Ovary (tissue), 9 donors: ENCODE results near the gene PCID2. TPM values are rescaled to one million over a fixed set of nuclear protein-coding genes. Genes with fewer than 3 reads are reported as not detected.

Source experiments
- DNase-seq, 5 donors: peaks; one replicate each; pipeline ENCODE4 v3.0.0-alpha.2; 2019 to 2020
- H3K27ac ChIP-seq, 2 donors: fragments of 200-600 bp; one replicate each; pipeline versions ENCODE4 v1.5.1 to v1.8.0; 2019 to 2022
- H3K27me3 ChIP-seq: fragments of 200-600 bp; one replicate; pipeline ENCODE4 v1.8.0; 2022
- H3K36me3 ChIP-seq: fragments of 200-600 bp; sonication (generic); one replicate; pipeline ENCODE4 v1.5.1; 2019
- H3K4me1 ChIP-seq: one replicate; pipeline ENCODE4 v1.8.1; 2013; ENCODE audit warnings: mild to moderate bottlenecking, moderate library complexity; ENCODE audit not compliant: insufficient read depth
- H3K4me3 ChIP-seq: fragments of 200-600 bp; sonication (generic); one replicate; pipeline ENCODE4 v1.5.1; 2017
- H3K9me3 ChIP-seq, 2 donors: fragments of 200-600 bp in 1 of 2; sonication (generic) in 1 of 2; one replicate each; pipeline versions ENCODE4 v1.5.1 to v1.8.1; 2013 to 2019; ENCODE audit warnings: mild to moderate bottlenecking in 1 of 2, moderate library complexity in 1 of 2
- EP300 ChIP-seq: sonication (generic); formaldehyde crosslinking; IDR thresholded peaks from one replicate; pipeline ENCODE4 v1.6.1; 2017; ENCODE audit warnings: antibody characterized with exemption
- POLR2A ChIP-seq: fragments of 450-650 bp; IDR thresholded peaks from one replicate; pipeline ENCODE4 v1.6.1; 2017; ENCODE audit warnings: antibody characterized with exemption, mild to moderate bottlenecking, moderate library complexity
- WGBS, 3 donors: extraction: QIAGEN DNeasy Blood & Tissue Kit in 1 of 3; methylation state at CpG; one replicate each; pipeline versions ENCODE4 v1.1.5 to v1.1.7; 2013 to 2017; 5-methylcytosine and 5-hydroxymethylcytosine counted together
- intact Hi-C, 4 donors: fragments of 100-400 bp; cut with DNase I; formaldehyde crosslinking; loops; one replicate each; pipeline versions ENCODE4 v1.11.0 to v1.15.1; 2022 to 2023
- polyA plus RNA-seq, 2 donors: library from polyadenylated mRNA; stranded (reverse); fragments of 200-250 nt in 1 of 2; fragments of 350-450 nt in 1 of 2; fragmentation: Illumina TruSeq in 1 of 2; extraction: RNeasy Lipid Tissue Mini Kit (QIAGEN cat#74804) in 1 of 2; gene quantifications; one replicate each; pipeline ENCODE4 v1.2.3, GENCODE V29; 2013 to 2014
- total RNA-seq, 7 donors: library from RNA; depleted of rRNA in 2 of 7; stranded (reverse); fragments of >200 nt in 2 of 7; fragmentation: NEBNext Ultra II Directional in 3 of 7; extraction: Animal tissue kit (Norgen Biotek cat#: 25700) in 3 of 7; gene quantifications; one replicate each; pipeline versions ENCODE4 v1.1.0 to v1.2.4, GENCODE V29; 2016 to 2023
- TF ChIP-seq, protein P1 (sequence below), 3 donors: fragments of 450-650 bp in 2 of 3; fragments of 200-600 bp in 1 of 3; IDR thresholded peaks; one replicate each; pipeline versions ENCODE4 v1.5.1 to v1.8.0; 2016 to 2022; ENCODE audit warnings: antibody characterized with exemption in 3 of 3, mild to moderate bottlenecking in 1 of 3
- donor health status: DM: no; HTN: no; CAD: no; lungs with moderate emphysema.
- donor health status: DM: no; HTN: no; CAD: no.
- donor health status: Bipolar disorder and iron deficiency.
- donor health status: DM: yes; HTN: yes; CAD: no.
- donor health status: DM: no; HTN: no; CAD: no.
- donor health status: DM: yes; HTN: yes; CAD: no.

Gene PCID2
- total and polyA plus RNA-seq, 9 donors: 43.5 to 56.2 (median 53.5) TPM

DNA sequence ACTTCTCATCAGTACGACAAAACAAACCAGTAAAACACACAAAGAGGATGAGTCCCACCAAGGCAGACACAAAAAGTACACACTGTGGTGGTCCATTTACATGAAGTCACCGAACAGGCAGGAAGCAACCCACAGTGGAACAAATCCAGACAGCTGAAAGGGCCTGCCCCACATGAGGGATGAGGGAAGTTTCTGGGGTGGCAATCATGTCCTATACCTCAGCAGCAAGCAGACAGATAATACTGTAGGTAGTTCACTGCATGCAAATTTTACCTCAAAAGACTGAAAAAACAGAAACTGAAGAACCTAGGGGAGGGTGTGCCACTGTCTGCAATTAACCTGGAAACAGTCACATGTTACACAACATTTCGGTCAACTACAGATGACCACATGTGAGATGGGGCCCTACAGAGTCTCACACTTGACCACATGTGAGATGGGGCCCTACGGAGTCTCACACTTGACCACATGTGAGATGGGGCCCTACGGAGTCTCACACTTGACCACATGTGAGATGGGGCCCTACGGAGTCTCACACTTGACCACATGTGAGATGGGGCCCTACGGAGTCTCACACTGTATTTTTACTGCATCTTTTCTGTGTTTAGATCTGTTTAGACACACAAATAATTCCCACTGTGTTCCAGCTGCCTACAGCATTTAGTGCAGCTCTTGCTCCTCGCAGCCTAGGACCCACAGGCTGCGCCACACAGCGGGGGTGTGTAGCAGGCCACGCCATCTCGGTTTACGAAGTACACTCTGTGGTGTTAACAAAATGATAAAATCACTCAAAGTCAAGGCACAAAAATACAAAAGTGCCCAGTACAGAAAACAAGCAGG is 22.2 kb downstream of the PCID2 start:
- H3K27me3 ChIP-seq: no peaks in the 10 kb centered on the region
- no peaks in the 10 kb centered on the region for H3K4me1 ChIP-seq
- DNase-seq: no peak
- intact Hi-C loops: no loop called here
- H3K4me3 ChIP-seq: no peak overlapping the region
- no peak overlapping the region for H3K27ac ChIP-seq
- TF ChIP-seq EP300 (no peak), POLR2A (no peak)
- TF ChIP-seq, protein P1, sequence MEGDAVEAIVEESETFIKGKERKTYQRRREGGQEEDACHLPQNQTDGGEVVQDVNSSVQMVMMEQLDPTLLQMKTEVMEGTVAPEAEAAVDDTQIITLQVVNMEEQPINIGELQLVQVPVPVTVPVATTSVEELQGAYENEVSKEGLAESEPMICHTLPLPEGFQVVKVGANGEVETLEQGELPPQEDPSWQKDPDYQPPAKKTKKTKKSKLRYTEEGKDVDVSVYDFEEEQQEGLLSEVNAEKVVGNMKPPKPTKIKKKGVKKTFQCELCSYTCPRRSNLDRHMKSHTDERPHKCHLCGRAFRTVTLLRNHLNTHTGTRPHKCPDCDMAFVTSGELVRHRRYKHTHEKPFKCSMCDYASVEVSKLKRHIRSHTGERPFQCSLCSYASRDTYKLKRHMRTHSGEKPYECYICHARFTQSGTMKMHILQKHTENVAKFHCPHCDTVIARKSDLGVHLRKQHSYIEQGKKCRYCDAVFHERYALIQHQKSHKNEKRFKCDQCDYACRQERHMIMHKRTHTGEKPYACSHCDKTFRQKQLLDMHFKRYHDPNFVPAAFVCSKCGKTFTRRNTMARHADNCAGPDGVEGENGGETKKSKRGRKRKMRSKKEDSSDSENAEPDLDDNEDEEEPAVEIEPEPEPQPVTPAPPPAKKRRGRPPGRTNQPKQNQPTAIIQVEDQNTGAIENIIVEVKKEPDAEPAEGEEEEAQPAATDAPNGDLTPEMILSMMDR (IDR thresholded peaks at IDR 0.05): no peak
- 79 to 86% (median 81%) methylated on average over 13 of the region's 13 CpGs for WGBS, 3 donors
- no peaks in the 10 kb centered on the region for H3K9me3 ChIP-seq
- no peaks in the 10 kb centered on the region for H3K36me3 ChIP-seq

DNA sequence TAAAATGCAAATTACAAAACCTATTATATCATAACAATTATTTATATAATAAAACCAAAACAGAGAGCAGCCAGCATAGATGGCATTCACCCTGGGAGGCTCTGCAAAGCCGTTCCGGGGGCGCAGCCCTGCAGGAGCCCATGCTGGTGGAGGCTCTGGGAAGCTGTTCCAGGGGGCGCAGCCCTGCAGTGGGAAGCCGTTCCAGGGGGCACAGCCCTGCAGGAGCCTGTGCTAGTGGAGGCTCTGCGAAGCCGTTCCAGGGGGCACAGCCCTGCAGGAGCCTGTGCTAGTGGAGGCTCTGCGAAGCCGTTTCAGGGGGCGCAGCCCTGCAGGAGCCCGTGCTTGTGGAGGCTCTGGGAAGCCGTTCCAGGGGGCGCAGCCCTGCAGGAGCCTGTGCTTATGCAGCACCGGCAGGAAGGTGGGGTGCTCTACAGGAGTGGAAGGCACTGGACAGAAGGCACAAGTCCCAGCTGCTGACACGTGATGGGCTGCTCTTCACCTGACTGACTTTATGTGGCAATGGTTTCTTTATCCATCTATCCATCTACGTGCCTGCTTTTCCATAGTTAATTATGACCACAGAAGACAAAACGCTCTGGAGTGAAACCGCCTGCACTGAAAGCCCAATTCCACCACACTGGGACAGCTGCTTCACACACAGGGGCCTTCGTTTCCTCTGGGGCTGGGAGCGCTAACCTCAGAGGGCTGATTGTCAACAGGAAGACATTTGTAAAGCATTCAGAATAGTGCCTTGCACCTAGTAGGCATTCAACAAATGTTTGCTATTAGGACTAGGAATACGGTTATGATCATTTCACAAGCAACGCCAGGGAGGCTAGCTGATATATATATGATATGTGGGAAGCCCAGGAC is 23.7 kb downstream of the PCID2 start:
- H3K27me3 ChIP-seq: no peaks in the 10 kb centered on the region
- DNase-seq: no peak
- H3K4me3 ChIP-seq: no peak overlapping the region
- no peaks in the 10 kb centered on the region for H3K36me3 ChIP-seq
- intact Hi-C loops: no loop called here
- H3K27ac ChIP-seq: no peak overlapping the region
- no peaks in the 10 kb centered on the region for H3K9me3 ChIP-seq
- no peaks in the 10 kb centered on the region for H3K4me1 ChIP-seq
- TF ChIP-seq POLR2A: no peak
- TF ChIP-seq, protein P1 (IDR thresholded peaks at IDR 0.05): no peak
- TF ChIP-seq EP300: no peak
- WGBS, 3 donors: 85 to 90% (median 87%) methylated on average over 22 of the region's 22 CpGs

DNA sequence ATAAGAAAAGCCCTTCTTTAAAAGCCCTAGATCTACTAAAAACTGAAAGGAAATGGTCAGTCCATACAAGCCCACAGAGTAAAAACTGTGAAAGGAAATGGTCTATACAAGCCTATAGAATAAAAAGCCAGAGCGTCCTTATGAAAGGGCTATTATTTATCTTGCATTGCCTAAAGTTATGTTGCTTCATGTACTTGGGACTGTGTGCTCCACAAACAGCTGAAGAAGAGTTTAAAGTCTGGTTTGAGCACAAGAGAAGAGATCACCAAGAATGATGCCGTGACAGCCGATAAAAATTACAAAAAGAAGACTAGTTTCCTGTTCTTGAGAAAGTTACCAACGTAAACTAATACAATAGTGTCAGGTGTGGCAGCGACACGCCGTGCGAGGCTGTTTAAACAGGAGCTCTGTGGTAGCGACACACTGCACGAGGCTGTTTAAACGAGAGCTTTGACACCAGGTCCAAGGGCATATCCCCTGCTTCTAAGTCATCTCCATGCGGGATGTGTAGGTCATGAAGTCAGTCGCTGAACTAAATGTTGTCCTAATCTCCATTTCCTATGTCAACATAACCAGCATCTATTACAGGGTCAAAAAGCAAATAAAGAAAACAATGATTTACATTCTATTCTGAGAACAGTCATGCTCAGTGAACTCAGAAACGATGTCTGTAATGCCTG is 24.9 kb downstream of the PCID2 start:
- H3K4me1 ChIP-seq: no peaks in the 10 kb centered on the region
- intact Hi-C loops: no loop called here
- H3K27ac ChIP-seq: no peak overlapping the region
- DNase-seq: no peak
- H3K27me3 ChIP-seq: no peaks in the 10 kb centered on the region
- H3K9me3 ChIP-seq: no peaks in the 10 kb centered on the region
- H3K36me3 ChIP-seq: no peaks in the 10 kb centered on the region
- WGBS, 3 donors: 89 to 92% (median 89%) methylated on average over 14 of the region's 14 CpGs
- H3K4me3 ChIP-seq: no peak overlapping the region
- TF ChIP-seq EP300 (no peak), POLR2A (no peak)
- TF ChIP-seq, protein P1 (IDR thresholded peaks at IDR 0.05): no peak

DNA sequence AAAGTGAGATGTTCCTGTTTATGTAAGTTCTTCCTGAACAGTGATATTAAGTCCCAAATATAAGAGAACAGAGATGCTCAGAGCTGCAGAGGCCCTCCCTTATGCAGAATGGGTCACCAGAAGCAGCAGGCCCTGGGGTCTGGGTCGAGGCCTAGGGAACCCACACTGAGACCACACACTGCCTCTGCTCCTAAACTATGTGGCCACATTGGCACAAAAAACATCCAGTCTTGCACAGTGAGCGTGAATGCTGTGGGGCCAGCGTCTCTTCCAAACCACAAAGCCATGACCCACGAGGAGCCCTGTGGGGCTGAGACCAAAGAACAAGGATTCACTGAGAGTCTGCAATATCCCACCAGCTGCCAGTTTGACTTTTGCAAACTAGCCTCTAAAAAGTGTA is 26.4 kb downstream of the PCID2 start:
- intact Hi-C loops: no loop called here
- TF ChIP-seq POLR2A (no peak), EP300 (no peak)
- TF ChIP-seq, protein P1 (IDR thresholded peaks at IDR 0.05): no peak
- Histone ChIP-seq H3K9me3 (no peaks in the 10 kb centered on the region), H3K36me3 (no peaks in the 10 kb centered on the region), H3K4me1 (no peaks in the 10 kb centered on the region), H3K27ac (no peak overlapping the region), H3K27me3 (no peaks in the 10 kb centered on the region), H3K4me3 (no peak overlapping the region)
- no peak for DNase-seq
- 79 to 84% (median 82%) methylated on average over 4 of the region's 4 CpGs for WGBS, 3 donors
